Measurements from ENCODE around the gene TMEM91.

DNA sequence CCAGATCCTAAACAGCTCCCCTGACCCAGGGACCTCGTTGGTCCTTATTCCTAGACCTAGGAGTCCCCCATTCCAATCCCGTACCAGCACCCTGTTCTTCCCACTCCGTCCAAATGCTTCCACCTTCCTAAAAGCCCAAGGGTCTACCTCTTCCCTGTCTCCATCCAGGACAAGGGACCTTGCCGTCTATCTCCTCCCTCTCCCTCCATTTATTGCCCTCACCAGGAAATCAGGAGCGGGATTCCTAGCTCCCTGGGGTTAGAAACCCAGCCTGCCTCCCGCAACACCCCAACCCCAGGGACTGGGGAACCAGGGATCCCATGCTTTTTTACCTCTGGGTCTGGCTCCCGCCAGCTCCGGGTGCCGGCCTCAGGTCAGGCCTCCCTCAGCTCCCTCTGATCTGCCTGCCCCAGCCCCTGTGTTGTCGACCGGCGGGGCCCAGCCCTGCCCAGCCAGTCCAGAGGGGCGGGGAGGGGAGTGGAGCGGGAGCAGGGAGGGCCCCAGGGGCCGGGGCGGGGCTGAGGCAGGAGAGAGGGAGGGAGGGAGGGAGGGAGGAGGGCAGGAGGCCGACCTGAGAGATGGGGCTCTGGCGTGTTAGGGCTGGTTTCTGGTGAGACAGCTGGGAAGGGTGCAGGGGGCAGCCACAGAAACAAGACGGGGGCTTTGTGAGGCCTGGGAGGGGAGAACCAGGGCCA lies 50.8 kb downstream of the TMEM91 start, which contains the start of gene B3GNT8:
- TF ChIP-seq, protein P1, sequence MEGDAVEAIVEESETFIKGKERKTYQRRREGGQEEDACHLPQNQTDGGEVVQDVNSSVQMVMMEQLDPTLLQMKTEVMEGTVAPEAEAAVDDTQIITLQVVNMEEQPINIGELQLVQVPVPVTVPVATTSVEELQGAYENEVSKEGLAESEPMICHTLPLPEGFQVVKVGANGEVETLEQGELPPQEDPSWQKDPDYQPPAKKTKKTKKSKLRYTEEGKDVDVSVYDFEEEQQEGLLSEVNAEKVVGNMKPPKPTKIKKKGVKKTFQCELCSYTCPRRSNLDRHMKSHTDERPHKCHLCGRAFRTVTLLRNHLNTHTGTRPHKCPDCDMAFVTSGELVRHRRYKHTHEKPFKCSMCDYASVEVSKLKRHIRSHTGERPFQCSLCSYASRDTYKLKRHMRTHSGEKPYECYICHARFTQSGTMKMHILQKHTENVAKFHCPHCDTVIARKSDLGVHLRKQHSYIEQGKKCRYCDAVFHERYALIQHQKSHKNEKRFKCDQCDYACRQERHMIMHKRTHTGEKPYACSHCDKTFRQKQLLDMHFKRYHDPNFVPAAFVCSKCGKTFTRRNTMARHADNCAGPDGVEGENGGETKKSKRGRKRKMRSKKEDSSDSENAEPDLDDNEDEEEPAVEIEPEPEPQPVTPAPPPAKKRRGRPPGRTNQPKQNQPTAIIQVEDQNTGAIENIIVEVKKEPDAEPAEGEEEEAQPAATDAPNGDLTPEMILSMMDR (conservative IDR thresholded peaks at IDR 0.05; ENCODE audit: low read length) = no peak
- no peak for TF ChIP-seq EZH2phosphoT487 (IDR thresholded peaks at IDR 0.05; ENCODE audit: borderline replicate concordance, low read depth, low read length)
